Panc1 (cell line): ENCODE results near the gene ASAP2.

ENCODE experiments used
- CTCF ChIP-seq: fragments of 450-650 bp; IDR thresholded peaks from 2 replicates; pipeline ENCODE4 v1.5.1; 2017; ENCODE audit warnings: mild to moderate bottlenecking
- POLR2AphosphoS5 ChIP-seq: IDR thresholded peaks from 2 replicates; pipeline ENCODE4 v1.6.1; 2012; ENCODE audit warnings: mild to moderate bottlenecking, low read depth, low read length, moderate library complexity
- REST ChIP-seq, 2 experiments: IDR thresholded peaks; 2 replicates each; pipeline ENCODE4 v1.6.1; 2011 to 2012; ENCODE audit warnings: low read depth in 2 of 2, control low read depth in 1 of 2, low read length in 1 of 2, mild to moderate bottlenecking in 1 of 2, moderate library complexity in 1 of 2; ENCODE audit not compliant: insufficient read depth in 1 of 2
- SIN3A ChIP-seq: IDR thresholded peaks from 2 replicates; pipeline ENCODE4 v1.6.1; 2012; ENCODE audit warnings: low read depth, mild to moderate bottlenecking, low read length, moderate library complexity, borderline replicate concordance; ENCODE audit not compliant: insufficient read depth
- TCF7L2 ChIP-seq: IDR thresholded peaks from 2 replicates; pipeline ENCODE4 v1.6.1; 2011; ENCODE audit warnings: mild to moderate bottlenecking, low read depth, low read length, inconsistent platforms

GRCh38 chr2:9287400-9288045 lies 80.9 kb downstream of the ASAP2 start:
- no peak; the same call in 1 of the 2 replicates for TF ChIP-seq CTCF
- peak; percentile 67; the same call in 1 of the 2 replicates for TF ChIP-seq SIN3A
- TF ChIP-seq REST (IDR thresholded peaks at IDR 0.05; ENCODE audit: insufficient read depth in 1 of 2, low read depth in 2 of 2, low read length in 1 of 2), result no peak
- TF ChIP-seq POLR2AphosphoS5, result peak; percentile 90
- TF ChIP-seq TCF7L2, result 0 out of 2 replicates have a peak, but pooled peaks have one; percentile 44
